Peyer's patch (tissue), 4 donors: ENCODE data around the gene PDIK1L.

Experiments
- POLR2A ChIP-seq, 2 donors: fragments of 450-650 bp; IDR thresholded peaks; one replicate each; pipeline ENCODE4 v1.5.1; 2017; ENCODE audit warnings: antibody characterized with exemption in 2 of 2, mild to moderate bottlenecking in 2 of 2, moderate library complexity in 2 of 2
- TF ChIP-seq, protein P1 (sequence below), 6 experiments: fragments of 450-650 bp in 4 of 6; fragments of 200-600 bp in 2 of 6; sonication (generic) in 1 of 6; IDR thresholded peaks; one replicate each; pipeline ENCODE4 v1.5.1; 2017 to 2019; ENCODE audit warnings: antibody characterized with exemption in 6 of 6, mild to moderate bottlenecking in 3 of 6, moderate library complexity in 1 of 6

DNA sequence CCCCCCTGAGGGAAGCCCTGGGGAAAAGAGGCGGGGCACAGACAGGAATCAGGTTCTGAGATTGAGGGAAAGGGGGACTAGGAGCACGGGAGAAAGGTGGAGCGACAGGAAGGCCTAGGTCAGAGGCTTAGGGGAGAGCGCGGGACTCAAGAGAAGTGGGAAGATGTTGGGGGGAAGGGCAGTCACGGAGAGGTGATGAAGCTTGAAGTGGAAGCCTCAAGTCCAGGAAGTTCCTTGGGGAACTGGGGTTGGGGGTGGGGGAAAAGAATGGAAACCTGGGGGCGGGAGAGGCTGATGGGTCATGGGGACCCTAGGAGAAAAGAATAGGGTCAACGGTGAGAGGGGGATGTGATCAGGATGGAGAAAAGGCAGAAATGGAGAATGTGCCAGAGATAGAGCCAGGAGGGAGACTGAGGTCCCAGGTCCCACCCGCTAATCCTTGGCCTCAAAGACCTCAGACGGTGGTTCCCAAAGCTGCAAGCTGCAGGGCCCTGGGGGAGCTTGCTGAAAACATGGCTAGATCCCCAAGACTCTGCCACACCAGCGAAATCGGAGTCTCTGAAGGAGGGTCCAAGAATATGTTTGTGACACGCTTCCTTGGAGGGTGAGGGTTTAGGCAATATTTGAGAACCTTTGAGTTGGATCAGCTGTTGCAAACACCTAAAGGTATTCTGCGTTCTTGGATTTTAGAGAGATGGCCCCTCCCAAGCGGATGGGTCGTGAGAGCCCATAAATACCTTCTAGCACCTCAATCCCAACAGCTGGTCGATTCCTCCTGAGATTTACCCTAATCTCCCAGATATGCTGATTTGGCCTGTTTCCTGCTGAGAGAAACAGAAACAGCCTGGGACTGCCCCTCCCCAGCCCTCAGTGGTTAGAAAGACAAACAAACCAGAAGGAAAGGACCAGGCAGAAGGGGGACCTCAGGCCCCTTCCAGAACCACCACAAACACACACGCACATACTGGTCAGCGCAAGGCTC, 53.5 kb downstream of the PDIK1L start:
- TF ChIP-seq, protein P1, sequence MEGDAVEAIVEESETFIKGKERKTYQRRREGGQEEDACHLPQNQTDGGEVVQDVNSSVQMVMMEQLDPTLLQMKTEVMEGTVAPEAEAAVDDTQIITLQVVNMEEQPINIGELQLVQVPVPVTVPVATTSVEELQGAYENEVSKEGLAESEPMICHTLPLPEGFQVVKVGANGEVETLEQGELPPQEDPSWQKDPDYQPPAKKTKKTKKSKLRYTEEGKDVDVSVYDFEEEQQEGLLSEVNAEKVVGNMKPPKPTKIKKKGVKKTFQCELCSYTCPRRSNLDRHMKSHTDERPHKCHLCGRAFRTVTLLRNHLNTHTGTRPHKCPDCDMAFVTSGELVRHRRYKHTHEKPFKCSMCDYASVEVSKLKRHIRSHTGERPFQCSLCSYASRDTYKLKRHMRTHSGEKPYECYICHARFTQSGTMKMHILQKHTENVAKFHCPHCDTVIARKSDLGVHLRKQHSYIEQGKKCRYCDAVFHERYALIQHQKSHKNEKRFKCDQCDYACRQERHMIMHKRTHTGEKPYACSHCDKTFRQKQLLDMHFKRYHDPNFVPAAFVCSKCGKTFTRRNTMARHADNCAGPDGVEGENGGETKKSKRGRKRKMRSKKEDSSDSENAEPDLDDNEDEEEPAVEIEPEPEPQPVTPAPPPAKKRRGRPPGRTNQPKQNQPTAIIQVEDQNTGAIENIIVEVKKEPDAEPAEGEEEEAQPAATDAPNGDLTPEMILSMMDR (IDR thresholded peaks at IDR 0.05) = no peak
- TF ChIP-seq POLR2A (IDR thresholded peaks at IDR 0.05) = no peak
